Measurements from ENCODE around the gene ITIH4. TPM values are rescaled to one million over a fixed set of nuclear protein-coding genes. Genes with fewer than 3 reads are reported as not detected.

The ITIH4 gene
- total and polyA plus RNA-seq, 2 of the 13 experiments (the other 11 are each of a cell fraction or from before 2014, with no cell fraction given): 2.7 to 5.3 TPM

GRCh38 chr3:52794612-52795099 lies 35.8 kb downstream of the ITIH4 start, which contains the start of gene ITIH3 (continued):
- TF ChIP-seq ATRX (CRISPR knock-in tag; IDR thresholded peaks at IDR 0.05; ENCODE audit: borderline replicate concordance) (no peak), CSRNP1 (CRISPR knock-in tag; IDR thresholded peaks at IDR 0.05) (0 out of 2 replicates have a peak, but pooled peaks have one; percentile 18), ISL2 (CRISPR knock-in tag; IDR thresholded peaks at IDR 0.05) (no peak), ONECUT2 (CRISPR knock-in tag; IDR thresholded peaks at IDR 0.05) (no peak), DNMT1 (CRISPR knock-in tag; IDR thresholded peaks at IDR 0.05) (no peak), KLF9 (CRISPR knock-in tag; IDR thresholded peaks at IDR 0.05; ENCODE audit: low read depth) (no peak), SAFB2 (CRISPR knock-in tag; IDR thresholded peaks at IDR 0.05; ENCODE audit: borderline replicate concordance, low read depth) (no peak), GABPB1 (CRISPR knock-in tag; IDR thresholded peaks at IDR 0.05) (peak; percentile 62), REPIN1 (CRISPR knock-in tag; IDR thresholded peaks at IDR 0.05; ENCODE audit: borderline replicate concordance, low read depth) (peak; percentile 38; the same call in 1 of the 2 replicates), ZSCAN29 (CRISPR knock-in tag; conservative IDR thresholded peaks at IDR 0.05) (no peak), HNRNPLL (IDR thresholded peaks at IDR 0.05; ENCODE audit: low read depth, low read length, poor library complexity, severe bottlenecking) (no peak), SMARCC2 (IDR thresholded peaks at IDR 0.05) (no peak), ZNF790 (CRISPR knock-in tag; IDR thresholded peaks at IDR 0.05; ENCODE audit: borderline replicate concordance) (no peak), MIXL1 (CRISPR knock-in tag; IDR thresholded peaks at IDR 0.05) (0 out of 2 replicates have a peak, but pooled peaks have one; percentile 42), ZIK1 (CRISPR knock-in tag; IDR thresholded peaks at IDR 0.05; ENCODE audit: borderline replicate concordance, low read depth) (no peak), HMGXB3 (CRISPR knock-in tag; IDR thresholded peaks at IDR 0.05; ENCODE audit: borderline replicate concordance) (no peak; the same call in 1 of the 2 replicates), ZNF737 (CRISPR knock-in tag; IDR thresholded peaks at IDR 0.05; ENCODE audit: borderline replicate concordance) (no peak), ZKSCAN8 (CRISPR knock-in tag; IDR thresholded peaks at IDR 0.05; ENCODE audit: borderline replicate concordance) (0 out of 2 replicates have a peak, but pooled peaks have one; percentile 34), ZNF724P (CRISPR knock-in tag; IDR thresholded peaks at IDR 0.05; ENCODE audit: borderline replicate concordance) (0 out of 2 replicates have a peak, but pooled peaks have one; percentile 19)
- TF ChIP-seq, protein P1, sequence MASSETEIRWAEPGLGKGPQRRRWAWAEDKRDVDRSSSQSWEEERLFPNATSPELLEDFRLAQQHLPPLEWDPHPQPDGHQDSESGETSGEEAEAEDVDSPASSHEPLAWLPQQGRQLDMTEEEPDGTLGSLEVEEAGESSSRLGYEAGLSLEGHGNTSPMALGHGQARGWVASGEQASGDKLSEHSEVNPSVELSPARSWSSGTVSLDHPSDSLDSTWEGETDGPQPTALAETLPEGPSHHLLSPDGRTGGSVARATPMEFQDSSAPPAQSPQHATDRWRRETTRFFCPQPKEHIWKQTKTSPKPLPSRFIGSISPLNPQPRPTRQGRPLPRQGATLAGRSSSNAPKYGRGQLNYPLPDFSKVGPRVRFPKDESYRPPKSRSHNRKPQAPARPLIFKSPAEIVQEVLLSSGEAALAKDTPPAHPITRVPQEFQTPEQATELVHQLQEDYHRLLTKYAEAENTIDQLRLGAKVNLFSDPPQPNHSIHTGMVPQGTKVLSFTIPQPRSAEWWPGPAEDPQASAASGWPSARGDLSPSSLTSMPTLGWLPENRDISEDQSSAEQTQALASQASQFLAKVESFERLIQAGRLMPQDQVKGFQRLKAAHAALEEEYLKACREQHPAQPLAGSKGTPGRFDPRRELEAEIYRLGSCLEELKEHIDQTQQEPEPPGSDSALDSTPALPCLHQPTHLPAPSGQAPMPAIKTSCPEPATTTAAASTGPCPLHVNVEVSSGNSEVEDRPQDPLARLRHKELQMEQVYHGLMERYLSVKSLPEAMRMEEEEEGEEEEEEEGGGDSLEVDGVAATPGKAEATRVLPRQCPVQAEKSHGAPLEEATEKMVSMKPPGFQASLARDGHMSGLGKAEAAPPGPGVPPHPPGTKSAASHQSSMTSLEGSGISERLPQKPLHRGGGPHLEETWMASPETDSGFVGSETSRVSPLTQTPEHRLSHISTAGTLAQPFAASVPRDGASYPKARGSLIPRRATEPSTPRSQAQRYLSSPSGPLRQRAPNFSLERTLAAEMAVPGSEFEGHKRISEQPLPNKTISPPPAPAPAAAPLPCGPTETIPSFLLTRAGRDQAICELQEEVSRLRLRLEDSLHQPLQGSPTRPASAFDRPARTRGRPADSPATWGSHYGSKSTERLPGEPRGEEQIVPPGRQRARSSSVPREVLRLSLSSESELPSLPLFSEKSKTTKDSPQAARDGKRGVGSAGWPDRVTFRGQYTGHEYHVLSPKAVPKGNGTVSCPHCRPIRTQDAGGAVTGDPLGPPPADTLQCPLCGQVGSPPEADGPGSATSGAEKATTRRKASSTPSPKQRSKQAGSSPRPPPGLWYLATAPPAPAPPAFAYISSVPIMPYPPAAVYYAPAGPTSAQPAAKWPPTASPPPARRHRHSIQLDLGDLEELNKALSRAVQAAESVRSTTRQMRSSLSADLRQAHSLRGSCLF (CRISPR knock-in tag; IDR thresholded peaks at IDR 0.05; ENCODE audit: borderline replicate concordance): no peak

All from HepG2 (cell line).